ENCODE measurements around the gene MPO.

Gene MPO

GRCh38 chr17:58320163-58320558 is 39.4 kb upstream of the MPO start:
- no peak for DNase-seq (ENCODE audit: low read depth in 1 of 2, low spot score in 1 of 2)

DNA sequence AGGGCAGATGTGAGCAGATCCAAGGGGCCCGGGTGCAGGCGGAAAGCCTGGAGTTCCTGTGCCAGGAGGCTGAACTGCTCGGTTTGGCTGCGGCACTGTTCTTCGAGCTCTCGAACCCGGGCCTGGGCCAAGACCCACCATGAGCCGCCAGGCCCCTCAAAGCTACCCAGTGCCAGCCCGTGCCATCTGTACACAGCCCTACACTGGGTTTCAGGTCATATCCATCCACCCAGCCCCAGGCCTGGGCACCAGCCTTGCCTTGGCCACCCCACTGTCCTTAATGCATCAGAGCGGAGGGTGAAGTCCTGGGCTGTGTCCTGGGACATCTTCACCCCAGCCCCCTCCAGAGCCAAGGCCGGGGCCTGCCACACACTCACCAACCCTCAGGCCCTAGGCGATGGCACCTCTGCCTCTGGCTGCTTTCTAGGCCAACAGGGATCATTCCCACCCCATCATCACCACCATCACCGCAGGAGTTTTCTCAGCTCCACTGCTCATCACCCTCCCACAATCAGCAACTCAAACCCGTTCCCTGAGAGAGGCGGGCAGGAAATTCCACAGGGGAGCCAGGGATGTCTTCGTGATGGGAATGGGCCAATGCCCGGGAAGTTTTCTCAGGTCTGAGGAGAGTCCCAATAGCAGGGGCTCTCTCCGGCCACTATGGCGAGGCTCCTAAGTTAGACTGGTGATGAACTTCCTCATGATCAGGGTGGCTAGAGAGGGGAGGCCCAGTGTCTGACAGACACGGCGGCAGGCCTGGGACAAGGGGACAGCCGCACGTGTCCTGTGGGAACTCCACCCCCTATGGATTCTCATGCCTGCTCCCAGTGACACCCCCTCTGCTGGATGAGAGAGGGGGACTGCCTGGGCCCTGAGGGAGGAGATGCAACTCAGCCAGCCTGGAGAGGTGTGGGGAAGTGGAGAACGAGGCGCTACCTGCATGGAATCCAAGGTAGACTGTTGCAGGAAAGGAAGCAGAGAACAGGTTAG is 38.7 kb upstream of the MPO start:
- no peak for DNase-seq (ENCODE audit: low read depth in 1 of 2, low spot score in 1 of 2)

DNA sequence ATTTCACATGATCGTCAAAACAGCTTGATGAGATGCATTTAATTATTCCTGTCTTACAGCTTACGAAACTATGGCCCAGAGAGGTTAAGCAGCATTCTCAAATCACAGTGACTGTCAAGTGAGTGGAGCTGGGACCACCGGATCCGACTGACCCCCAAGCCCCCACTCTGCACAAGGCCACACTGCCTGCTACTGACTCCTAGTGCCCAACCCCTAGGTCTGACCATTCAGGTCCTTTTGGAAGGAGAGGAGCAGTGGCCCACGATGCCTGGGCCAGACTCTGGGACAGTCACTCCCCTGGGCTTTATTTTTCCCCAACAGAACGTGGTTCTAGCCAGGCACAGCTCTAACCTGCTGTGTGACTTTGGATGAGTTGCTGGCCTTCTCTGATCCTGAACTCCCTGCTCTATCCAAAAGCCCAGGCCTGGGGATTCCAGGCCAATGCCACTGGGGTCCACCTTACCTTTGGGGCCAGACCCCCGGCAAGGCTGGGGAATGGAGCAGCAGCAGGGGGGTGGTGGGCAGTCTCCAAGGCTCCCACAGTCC is 38.0 kb upstream of the MPO start:
- DNase-seq (ENCODE audit: low read depth in 1 of 2, low spot score in 1 of 2): no peak

DNA sequence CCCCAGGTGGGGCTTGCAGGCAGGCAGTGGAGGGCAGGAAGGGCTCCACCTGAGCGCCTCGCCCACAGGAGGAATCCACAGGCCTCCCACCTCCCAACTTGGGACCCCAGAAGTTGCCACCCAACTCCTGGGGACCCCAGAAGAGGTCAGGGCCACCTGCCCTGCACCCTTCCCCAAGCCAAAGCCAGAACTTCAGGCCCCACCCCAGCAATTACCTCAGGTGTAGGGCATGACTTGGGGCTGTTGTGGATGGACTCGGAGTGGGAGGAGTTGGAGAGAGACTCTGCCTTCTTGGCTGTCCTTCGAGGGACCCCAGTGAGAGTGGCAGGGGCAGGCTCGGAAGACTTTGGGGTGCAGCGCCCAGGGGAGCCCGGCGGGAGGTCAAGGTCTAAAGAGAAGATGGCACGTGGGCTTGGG is 37.3 kb upstream of the MPO start:
- no peak for DNase-seq (ENCODE audit: low read depth in 1 of 2, low spot score in 1 of 2)

GRCh38 chr17:58317421-58318064 is 36.8 kb upstream of the MPO start:
- no peak for DNase-seq (ENCODE audit: low read depth in 1 of 2, low spot score in 1 of 2)

GRCh38 chr17:58316260-58316960 is 35.7 kb upstream of the MPO start:
- DNase-seq (ENCODE audit: low read depth in 1 of 2, low spot score in 1 of 2): no peak

- DNase-seq (ENCODE audit: low read depth in 1 of 2, low spot score in 1 of 2): no peak
Measured at GRCh38 chr17:58315750-58316149, 35.0 kb upstream of the MPO start.

GRCh38 chr17:58315281-58315711 is 34.6 kb upstream of the MPO start:
- DNase-seq (ENCODE audit: low read depth in 1 of 2, low spot score in 1 of 2): no peak

GRCh38 chr17:58314706-58315015 is 33.9 kb upstream of the MPO start:
- DNase-seq (ENCODE audit: low read depth in 1 of 2, low spot score in 1 of 2): no peak

DNA sequence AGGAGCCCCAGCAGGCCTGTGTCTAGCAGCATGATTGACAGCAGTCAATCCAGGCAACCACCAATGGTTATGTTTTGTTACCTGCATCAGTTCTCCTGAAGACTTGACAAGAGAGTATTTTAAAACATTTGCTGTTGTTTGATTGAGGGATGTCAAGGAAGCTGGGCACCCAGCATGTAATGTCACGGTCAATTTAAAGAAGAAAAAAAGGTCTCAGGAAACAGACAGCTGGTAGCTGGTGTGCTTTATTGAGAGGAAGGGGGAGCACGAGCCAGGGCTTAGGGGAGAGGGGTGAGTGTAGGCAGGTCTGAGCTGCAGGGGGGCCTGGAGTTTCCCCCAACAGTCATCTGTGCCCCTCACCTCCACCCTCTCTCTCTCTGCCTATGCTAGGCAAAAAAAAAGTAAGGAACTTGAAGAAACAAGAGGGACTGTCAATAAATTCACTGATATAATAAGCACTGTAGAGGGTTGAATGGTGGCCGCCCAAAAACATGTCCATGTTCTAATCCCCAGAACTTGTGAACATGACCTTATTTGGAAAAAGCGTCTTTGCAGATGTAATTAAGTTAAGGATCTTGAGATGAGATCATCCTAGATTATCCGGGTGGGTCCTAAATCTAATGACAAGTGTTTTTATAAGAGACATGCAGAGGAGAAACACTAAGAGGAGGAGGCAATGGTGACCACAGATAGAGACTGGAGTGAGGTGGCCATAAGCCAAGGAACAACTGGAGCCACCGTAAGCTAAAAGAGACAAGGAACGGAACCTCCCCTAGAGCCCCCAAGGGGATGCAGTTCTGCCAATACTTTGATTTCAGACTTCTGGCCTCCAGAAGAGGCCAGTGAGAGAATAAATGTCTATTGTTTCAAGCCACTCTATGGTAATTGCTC is 33.3 kb upstream of the MPO start:
- DNase-seq (ENCODE audit: low read depth in 1 of 2, low spot score in 1 of 2): no peak

- no peak for DNase-seq (ENCODE audit: low read depth in 1 of 2, low spot score in 1 of 2)
Measured at GRCh38 chr17:58312829-58313228, 32.1 kb upstream of the MPO start.

GRCh38 chr17:58312021-58312630 is 31.4 kb upstream of the MPO start:
- no peak for DNase-seq (ENCODE audit: low read depth in 1 of 2, low spot score in 1 of 2)

- DNase-seq (ENCODE audit: low read depth in 1 of 2, low spot score in 1 of 2): no peak
Measured at GRCh38 chr17:58311429-58311894, 30.7 kb upstream of the MPO start.

DNA sequence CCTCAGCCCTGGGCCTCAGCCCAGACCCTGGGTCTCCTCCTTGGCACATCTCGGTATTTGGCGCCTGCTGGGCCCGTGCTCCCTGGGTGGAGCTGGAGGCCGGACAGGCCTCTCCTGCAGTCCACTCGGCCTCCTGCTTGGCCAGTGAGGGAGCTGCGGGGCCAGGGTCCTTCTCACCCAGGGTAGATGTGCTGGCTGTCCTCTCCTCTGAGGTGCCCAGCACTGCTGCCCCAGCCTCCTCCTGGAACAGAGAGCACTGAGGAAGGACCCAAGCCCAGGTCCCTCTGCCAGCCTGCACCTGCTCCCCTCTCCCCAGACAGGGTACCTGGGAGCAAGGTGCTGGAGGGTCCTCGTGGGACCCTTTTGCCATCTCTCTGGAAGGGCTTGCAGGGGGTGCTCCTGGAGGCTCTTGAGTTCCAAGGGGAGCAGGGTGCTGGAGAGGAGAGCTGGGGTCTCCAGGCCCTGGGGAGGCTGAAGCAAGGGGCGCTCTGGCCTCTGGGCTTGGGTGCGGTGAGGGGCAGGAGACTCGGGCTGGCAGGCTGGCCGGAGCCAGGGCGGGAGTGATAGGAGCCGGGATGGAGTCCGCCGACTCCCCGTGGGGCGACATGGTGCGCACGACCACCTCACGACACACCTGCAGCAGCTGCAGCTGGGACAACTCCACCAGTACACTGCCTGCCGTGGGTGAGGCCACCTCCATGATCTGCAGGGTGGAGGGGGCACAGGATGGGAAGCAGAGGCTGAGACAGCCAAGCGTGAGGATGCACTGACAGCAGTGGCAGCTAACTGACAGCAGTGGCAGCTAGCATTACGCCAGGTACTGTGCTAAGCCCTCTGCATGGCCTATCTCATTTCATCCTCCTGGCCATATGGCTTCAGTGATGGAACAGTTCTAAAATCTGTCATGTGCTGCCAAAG is 30.0 kb upstream of the MPO start:
- no peak for DNase-seq (ENCODE audit: low read depth in 1 of 2, low spot score in 1 of 2)

GRCh38 chr17:58309918-58310259 is 29.2 kb upstream of the MPO start:
- DNase-seq (ENCODE audit: low read depth in 1 of 2, low spot score in 1 of 2): no peak

GRCh38 chr17:58308985-58309917 is 28.5 kb upstream of the MPO start:
- no peak for DNase-seq (ENCODE audit: low read depth in 1 of 2, low spot score in 1 of 2)

- no peak for DNase-seq (ENCODE audit: low read depth in 1 of 2, low spot score in 1 of 2)
Measured at GRCh38 chr17:58308173-58308984, 27.6 kb upstream of the MPO start.

All from activated T-helper 1 cell treated with anti-CD3 and anti-CD28 coated beads, Interleukin-2, amount 50 U/mL, for 16 hours (primary cell).